ENCODE measurements around the gene MYOF. TPM values are rescaled to one million over a fixed set of nuclear protein-coding genes. Genes with fewer than 3 reads are reported as not detected.

Gene MYOF
- total and polyA plus RNA-seq, 2 of the 8 experiments (the other 6 are each of a cell fraction or from before 2014, with no cell fraction given), result 0.98 to 2.3 TPM

DNA sequence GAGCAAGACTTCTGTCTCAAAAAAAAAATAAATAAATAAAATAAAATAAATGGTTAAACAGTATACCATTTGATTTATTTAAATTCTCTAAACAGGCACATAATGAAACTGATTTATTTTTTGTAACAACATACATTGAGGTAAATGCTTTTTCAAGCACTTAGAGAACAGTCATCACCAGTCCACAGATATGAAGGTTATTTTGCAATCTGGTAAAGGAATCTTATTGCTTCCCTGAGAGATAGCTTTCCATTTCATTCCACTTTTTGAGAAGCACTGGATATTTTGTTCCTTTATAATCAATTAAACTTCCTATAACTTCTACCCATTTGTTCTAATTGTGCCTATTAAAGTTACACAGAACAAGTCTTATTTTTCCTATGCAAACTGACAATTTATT is 19.5 kb upstream of the MYOF start:
- Histone ChIP-seq H3K4ac (replicated peaks; ENCODE audit: insufficient read length, low read depth, low read length) (no peak overlapping the region), H3K27me3 (replicated peaks in 1 of 4; ENCODE audit: control insufficient read depth in 3 of 4, extremely low read depth in 1 of 4, insufficient read depth in 3 of 4, low read length in 3 of 4) (no peaks in the 10 kb centered on the region), H4K5ac (ENCODE audit: insufficient read length, low read depth, low read length) (no peak overlapping the region), H3K4me1 (replicated peaks in 1 of 4; ENCODE audit: control insufficient read depth in 3 of 4, insufficient read depth in 4 of 4, low read length in 3 of 4) (no peaks in the 10 kb centered on the region), H3K27ac (ENCODE audit: low read depth, low read length) (no peak overlapping the region), H2BK15ac (ENCODE audit: low read length) (no peak overlapping the region), H3K56ac (replicated peaks; ENCODE audit: insufficient read length, low read depth, low read length) (no peak overlapping the region), H4K91ac (replicated peaks; ENCODE audit: insufficient read length, low read length) (no peak overlapping the region), H2AFZ (ENCODE audit: low read length) (no peak overlapping the region), H3K14ac (ENCODE audit: insufficient read length) (no peak overlapping the region), H3K4me2 (ENCODE audit: insufficient read depth in 1 of 2, low read depth in 2 of 2, low read length in 2 of 2) (no peak overlapping the region), H3K9ac (replicated peaks in 1 of 4; ENCODE audit: extremely low read depth in 1 of 4, low read depth in 3 of 4, low read length in 3 of 4) (no peak overlapping the region), H4K8ac (ENCODE audit: extremely low read depth, insufficient read depth, low read length) (no peak overlapping the region), H3K23me2 (ENCODE audit: low read depth, low read length) (peaks cover 4% of the 10 kb centered on the region; the same call in 1 of the 2 replicates), H3K18ac (ENCODE audit: extremely low read depth, low read length) (no peak overlapping the region), H3K9me3 (ENCODE audit: insufficient read depth in 2 of 2, low read depth in 1 of 2, low read length in 1 of 2) (no peaks in the 10 kb centered on the region), H2BK12ac (ENCODE audit: low read depth, low read length) (no peak overlapping the region), H3K36me3 (ENCODE audit: control insufficient read depth in 2 of 4, insufficient read depth in 4 of 4, low read length in 3 of 4) (peaks cover 0 to 26% (median 15%) of the 10 kb centered on the region in 4 experiments; a peak in 5 of 8 replicates), H2AK5ac (ENCODE audit: low read depth, low read length) (no peak overlapping the region), H3K23ac (ENCODE audit: insufficient read length) (no peak overlapping the region), H2BK120ac (replicated peaks; ENCODE audit: low read depth, low read length) (no peak overlapping the region), H2BK20ac (ENCODE audit: low read length) (no peak overlapping the region), H2BK5ac (ENCODE audit: low read depth, low read length) (no peak overlapping the region), H4K20me1 (replicated peaks in 1 of 2; ENCODE audit: control insufficient read depth in 1 of 2, insufficient read depth in 2 of 2, low read length in 2 of 2) (no peaks in the 10 kb centered on the region), H3K79me2 (ENCODE audit: control insufficient read depth in 1 of 2, insufficient read depth in 2 of 2, low read length in 2 of 2) (peaks cover 0 to 14% of the 10 kb centered on the region in 2 experiments; a peak in 1 of 4 replicates), H3K79me1 (ENCODE audit: low read depth, low read length) (no peaks in the 10 kb centered on the region), H3K4me3 (ENCODE audit: extremely low read depth in 1 of 4, insufficient read depth in 2 of 4, low read depth in 3 of 4, low read length in 4 of 4) (no peak overlapping the region)
- POLR2A ChIA-PET (ENCODE audit: partially characterized antibody), result no interaction called here
- CTCF ChIA-PET (ENCODE audit: partially characterized antibody), result interaction anchor here (2.4 to 4.8 kb wide), 4 partner anchors 10 to 144 kb away, joined by 15 to 30 read pairs (median 22); partner anchors contain the start of gene MYOF
- no peak for FAIRE-seq
- DNase-seq (ENCODE audit: low read depth in 1 of 2, low spot score in 2 of 2), result no peak
- TF ChIP-seq, protein P1, sequence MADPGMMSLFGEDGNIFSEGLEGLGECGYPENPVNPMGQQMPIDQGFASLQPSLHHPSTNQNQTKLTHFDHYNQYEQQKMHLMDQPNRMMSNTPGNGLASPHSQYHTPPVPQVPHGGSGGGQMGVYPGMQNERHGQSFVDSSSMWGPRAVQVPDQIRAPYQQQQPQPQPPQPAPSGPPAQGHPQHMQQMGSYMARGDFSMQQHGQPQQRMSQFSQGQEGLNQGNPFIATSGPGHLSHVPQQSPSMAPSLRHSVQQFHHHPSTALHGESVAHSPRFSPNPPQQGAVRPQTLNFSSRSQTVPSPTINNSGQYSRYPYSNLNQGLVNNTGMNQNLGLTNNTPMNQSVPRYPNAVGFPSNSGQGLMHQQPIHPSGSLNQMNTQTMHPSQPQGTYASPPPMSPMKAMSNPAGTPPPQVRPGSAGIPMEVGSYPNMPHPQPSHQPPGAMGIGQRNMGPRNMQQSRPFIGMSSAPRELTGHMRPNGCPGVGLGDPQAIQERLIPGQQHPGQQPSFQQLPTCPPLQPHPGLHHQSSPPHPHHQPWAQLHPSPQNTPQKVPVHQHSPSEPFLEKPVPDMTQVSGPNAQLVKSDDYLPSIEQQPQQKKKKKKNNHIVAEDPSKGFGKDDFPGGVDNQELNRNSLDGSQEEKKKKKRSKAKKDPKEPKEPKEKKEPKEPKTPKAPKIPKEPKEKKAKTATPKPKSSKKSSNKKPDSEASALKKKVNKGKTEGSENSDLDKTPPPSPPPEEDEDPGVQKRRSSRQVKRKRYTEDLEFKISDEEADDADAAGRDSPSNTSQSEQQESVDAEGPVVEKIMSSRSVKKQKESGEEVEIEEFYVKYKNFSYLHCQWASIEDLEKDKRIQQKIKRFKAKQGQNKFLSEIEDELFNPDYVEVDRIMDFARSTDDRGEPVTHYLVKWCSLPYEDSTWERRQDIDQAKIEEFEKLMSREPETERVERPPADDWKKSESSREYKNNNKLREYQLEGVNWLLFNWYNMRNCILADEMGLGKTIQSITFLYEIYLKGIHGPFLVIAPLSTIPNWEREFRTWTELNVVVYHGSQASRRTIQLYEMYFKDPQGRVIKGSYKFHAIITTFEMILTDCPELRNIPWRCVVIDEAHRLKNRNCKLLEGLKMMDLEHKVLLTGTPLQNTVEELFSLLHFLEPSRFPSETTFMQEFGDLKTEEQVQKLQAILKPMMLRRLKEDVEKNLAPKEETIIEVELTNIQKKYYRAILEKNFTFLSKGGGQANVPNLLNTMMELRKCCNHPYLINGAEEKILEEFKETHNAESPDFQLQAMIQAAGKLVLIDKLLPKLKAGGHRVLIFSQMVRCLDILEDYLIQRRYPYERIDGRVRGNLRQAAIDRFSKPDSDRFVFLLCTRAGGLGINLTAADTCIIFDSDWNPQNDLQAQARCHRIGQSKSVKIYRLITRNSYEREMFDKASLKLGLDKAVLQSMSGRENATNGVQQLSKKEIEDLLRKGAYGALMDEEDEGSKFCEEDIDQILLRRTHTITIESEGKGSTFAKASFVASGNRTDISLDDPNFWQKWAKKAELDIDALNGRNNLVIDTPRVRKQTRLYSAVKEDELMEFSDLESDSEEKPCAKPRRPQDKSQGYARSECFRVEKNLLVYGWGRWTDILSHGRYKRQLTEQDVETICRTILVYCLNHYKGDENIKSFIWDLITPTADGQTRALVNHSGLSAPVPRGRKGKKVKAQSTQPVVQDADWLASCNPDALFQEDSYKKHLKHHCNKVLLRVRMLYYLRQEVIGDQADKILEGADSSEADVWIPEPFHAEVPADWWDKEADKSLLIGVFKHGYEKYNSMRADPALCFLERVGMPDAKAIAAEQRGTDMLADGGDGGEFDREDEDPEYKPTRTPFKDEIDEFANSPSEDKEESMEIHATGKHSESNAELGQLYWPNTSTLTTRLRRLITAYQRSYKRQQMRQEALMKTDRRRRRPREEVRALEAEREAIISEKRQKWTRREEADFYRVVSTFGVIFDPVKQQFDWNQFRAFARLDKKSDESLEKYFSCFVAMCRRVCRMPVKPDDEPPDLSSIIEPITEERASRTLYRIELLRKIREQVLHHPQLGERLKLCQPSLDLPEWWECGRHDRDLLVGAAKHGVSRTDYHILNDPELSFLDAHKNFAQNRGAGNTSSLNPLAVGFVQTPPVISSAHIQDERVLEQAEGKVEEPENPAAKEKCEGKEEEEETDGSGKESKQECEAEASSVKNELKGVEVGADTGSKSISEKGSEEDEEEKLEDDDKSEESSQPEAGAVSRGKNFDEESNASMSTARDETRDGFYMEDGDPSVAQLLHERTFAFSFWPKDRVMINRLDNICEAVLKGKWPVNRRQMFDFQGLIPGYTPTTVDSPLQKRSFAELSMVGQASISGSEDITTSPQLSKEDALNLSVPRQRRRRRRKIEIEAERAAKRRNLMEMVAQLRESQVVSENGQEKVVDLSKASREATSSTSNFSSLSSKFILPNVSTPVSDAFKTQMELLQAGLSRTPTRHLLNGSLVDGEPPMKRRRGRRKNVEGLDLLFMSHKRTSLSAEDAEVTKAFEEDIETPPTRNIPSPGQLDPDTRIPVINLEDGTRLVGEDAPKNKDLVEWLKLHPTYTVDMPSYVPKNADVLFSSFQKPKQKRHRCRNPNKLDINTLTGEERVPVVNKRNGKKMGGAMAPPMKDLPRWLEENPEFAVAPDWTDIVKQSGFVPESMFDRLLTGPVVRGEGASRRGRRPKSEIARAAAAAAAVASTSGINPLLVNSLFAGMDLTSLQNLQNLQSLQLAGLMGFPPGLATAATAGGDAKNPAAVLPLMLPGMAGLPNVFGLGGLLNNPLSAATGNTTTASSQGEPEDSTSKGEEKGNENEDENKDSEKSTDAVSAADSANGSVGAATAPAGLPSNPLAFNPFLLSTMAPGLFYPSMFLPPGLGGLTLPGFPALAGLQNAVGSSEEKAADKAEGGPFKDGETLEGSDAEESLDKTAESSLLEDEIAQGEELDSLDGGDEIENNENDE (IDR thresholded peaks at IDR 0.05; ENCODE audit: insufficient replicate concordance, low read length), result no peak
